Right lobe of liver (tissue), 4 donors: ENCODE results near the gene ATP4A.

ENCODE experiments used
- CTCF ChIP-seq, 4 donors: fragments of 200-600 bp in 3 of 4; fragments of 450-650 bp in 1 of 4; IDR thresholded peaks; one replicate each; pipeline versions ENCODE4 v1.5.1 to v1.8.0; 2016 to 2022; ENCODE audit warnings: antibody characterized with exemption in 4 of 4, mild to moderate bottlenecking in 2 of 4
- POLR2A ChIP-seq: fragments of 450-650 bp; IDR thresholded peaks from one replicate; pipeline ENCODE4 v1.6.1; 2017; ENCODE audit warnings: antibody characterized with exemption, mild to moderate bottlenecking
- donor health status: DM: no; HTN: no; CAD: no.
- donor health status: DM: no; HTN: no; CAD: no.
- donor health status: DM: no; HTN: yes; CAD: no.

GRCh38 chr19:35528218-35529038 lies 35.0 kb downstream of the ATP4A start, which contains the start of gene SBSN:
- TF ChIP-seq CTCF (IDR thresholded peaks at IDR 0.05): no peak
- TF ChIP-seq POLR2A: no peak
